GM12873 (cell line): ENCODE data around the gene SENP7.

Experiments used
- CTCF ChIP-seq: IDR thresholded peaks from 2 replicates; pipeline ENCODE4 v1.5.1; 2012; ENCODE audit warnings: low read depth, mild to moderate bottlenecking, moderate library complexity, low read length, control low read depth; ENCODE audit not compliant: insufficient read depth; ENCODE audit errors: missing control alignments

Gene SENP7

DNA sequence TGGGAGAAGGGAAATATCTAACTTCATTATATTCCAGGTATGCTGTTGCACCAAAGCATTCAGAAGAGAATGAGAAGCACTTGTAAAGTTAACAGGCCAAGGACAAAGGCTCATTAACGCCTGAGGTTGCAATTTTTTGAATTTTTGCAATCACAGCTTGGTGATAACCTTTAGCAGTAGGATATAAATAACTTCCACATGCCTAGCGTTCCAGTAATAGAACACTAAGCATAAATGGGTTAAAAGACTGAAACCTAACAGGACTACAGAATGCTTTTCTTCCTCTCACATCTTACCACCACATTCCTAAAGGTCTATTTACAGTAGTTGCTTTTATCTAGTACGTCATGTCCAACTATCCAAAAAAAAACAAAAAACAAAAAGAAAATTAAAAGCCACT, 135.2 kb downstream of the SENP7 start:
- no peak for TF ChIP-seq CTCF

- TF ChIP-seq CTCF, result no peak
These were observed 135.8 kb downstream of the SENP7 start for GRCh38 chr3:101377209-101377608.

DNA sequence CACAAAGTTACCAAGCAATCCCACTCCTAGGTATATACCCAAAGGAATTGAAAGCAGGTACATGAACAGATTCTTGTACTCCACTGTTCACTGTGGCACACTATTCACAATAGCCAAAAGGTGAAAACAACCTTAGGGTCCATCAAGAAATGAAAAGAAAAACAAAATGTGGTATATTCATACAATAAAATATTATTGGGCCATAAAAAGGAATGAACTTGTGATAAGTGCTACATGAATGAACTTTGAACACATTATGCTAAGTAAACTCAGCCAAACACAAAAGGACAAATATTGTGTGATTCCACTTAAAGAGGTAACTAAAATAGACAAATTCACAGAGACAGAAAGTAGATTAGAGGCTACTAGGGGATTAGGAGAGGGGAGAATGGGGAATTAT, 137.4 kb downstream of the SENP7 start:
- TF ChIP-seq CTCF, result no peak

- TF ChIP-seq CTCF, result no peak
These were observed 150.6 kb downstream of the SENP7 start for GRCh38 chr3:101362406-101362805.

- no peak for TF ChIP-seq CTCF
These were observed 161.2 kb downstream of the SENP7 start for GRCh38 chr3:101351829-101352228.

DNA sequence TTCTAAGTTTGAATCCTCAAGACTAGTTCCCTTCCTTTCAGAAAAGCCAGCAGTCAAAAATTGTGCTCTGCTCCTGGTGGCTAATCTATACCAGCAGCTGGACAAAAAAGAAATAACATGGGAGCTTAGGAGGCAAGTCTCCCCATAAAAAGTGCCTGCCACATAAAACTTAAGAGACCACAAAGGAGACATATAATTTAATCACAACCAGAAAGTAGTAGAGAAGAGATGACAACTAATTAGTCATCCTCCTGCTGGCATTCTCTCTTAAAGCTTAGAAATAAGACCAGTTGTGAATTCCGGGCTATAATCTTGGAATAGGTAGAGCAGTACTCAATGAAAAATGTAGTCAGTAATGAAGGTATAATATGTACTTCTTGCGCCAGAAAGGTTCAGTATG, 172.4 kb downstream of the SENP7 start:
- TF ChIP-seq CTCF, result no peak

- no peak for TF ChIP-seq CTCF
These were observed 179.1 kb downstream of the SENP7 start for GRCh38 chr3:101333883-101334282.
